Calu3 (cell line): ENCODE measurements around the gene PI16. TPM values are rescaled to one million over a fixed set of nuclear protein-coding genes. Genes with fewer than 3 reads are reported as not detected.

Experiments used
- BruUV-seq: library from RNA; stranded (reverse); fragments of 400-500 nt; replicated peaks from 2 replicates; lab custom pipeline; 2021; lab: Mats Ljungman, UMichigan
- CTCF ChIA-PET: fragments of 300-600 bp; sonication (Branson Sonifier 250); formaldehyde crosslinking; loops from one replicate; lab custom pipeline; 2022; ENCODE audit warnings: antibody characterized with exemption; lab: Charles Lee
- DNase-seq: peaks from one replicate; pipeline ENCODE4 v3.0.0; 2022
- H3K27ac Mint-ChIP-seq: one replicate; pipeline ENCODE4 v1.8.0; 2022; ENCODE audit warnings: mixed read lengths; ENCODE audit not compliant: unreplicated experiment
- H3K27me3 Mint-ChIP-seq: one replicate; pipeline ENCODE4 v1.8.0; 2022; ENCODE audit warnings: mixed read lengths; ENCODE audit not compliant: unreplicated experiment
- H3K36me3 Mint-ChIP-seq: one replicate; pipeline ENCODE4 v1.8.0; 2022; ENCODE audit warnings: mild to moderate bottlenecking, moderate library complexity, mixed read lengths; ENCODE audit not compliant: insufficient read depth, unreplicated experiment
- H3K4me1 Mint-ChIP-seq: one replicate; pipeline ENCODE4 v1.8.0; 2022; ENCODE audit warnings: mild to moderate bottlenecking, low read depth, mixed read lengths; ENCODE audit not compliant: unreplicated experiment
- H3K4me3 Mint-ChIP-seq: one replicate; pipeline ENCODE4 v1.8.0; 2022; ENCODE audit warnings: mild to moderate bottlenecking, low read depth, moderate library complexity, mixed read lengths; ENCODE audit not compliant: unreplicated experiment
- H3K9me3 Mint-ChIP-seq: one replicate; pipeline ENCODE4 v1.8.0; 2022; ENCODE audit warnings: low read depth, mixed read lengths; ENCODE audit not compliant: unreplicated experiment
- CTCF ChIP-seq: fragments of 200-600 bp; IDR thresholded peaks from one replicate; pipeline ENCODE4 v1.8.0; 2022; ENCODE audit warnings: antibody characterized with exemption; ENCODE audit not compliant: unreplicated experiment
- intact Hi-C: fragments of 100-400 bp; cut with micrococcal nuclease; formaldehyde crosslinking; loops from one replicate; pipeline ENCODE4 v1.10.0; 2022; ENCODE audit not compliant: unreplicated experiment
- total RNA-seq: library from RNA; stranded (reverse); gene quantifications from 2 replicates; pipeline ENCODE4 v1.2.3, GENCODE V29; 2022

PI16 gene
- total RNA-seq, 1 experiment from 2014 or later: 0.17 TPM

- no peak for DNase-seq
- BruUV-seq: no TSS peak
- Mint-ChIP-seq H3K9me3 (no peaks in the 10 kb centered on the region), H3K27ac (no peak overlapping the region), H3K4me3 (no peak overlapping the region), H3K36me3 (no peaks in the 10 kb centered on the region), H3K4me1 (no peaks in the 10 kb centered on the region), H3K27me3 (peaks cover 26% of the 10 kb centered on the region)
- CTCF ChIA-PET: no interaction called here
- no peak for TF ChIP-seq CTCF
- intact Hi-C loops: no loop called here
Observed at GRCh38 chr6:37011656-37012378, 57.3 kb downstream of the PI16 start.

DNA sequence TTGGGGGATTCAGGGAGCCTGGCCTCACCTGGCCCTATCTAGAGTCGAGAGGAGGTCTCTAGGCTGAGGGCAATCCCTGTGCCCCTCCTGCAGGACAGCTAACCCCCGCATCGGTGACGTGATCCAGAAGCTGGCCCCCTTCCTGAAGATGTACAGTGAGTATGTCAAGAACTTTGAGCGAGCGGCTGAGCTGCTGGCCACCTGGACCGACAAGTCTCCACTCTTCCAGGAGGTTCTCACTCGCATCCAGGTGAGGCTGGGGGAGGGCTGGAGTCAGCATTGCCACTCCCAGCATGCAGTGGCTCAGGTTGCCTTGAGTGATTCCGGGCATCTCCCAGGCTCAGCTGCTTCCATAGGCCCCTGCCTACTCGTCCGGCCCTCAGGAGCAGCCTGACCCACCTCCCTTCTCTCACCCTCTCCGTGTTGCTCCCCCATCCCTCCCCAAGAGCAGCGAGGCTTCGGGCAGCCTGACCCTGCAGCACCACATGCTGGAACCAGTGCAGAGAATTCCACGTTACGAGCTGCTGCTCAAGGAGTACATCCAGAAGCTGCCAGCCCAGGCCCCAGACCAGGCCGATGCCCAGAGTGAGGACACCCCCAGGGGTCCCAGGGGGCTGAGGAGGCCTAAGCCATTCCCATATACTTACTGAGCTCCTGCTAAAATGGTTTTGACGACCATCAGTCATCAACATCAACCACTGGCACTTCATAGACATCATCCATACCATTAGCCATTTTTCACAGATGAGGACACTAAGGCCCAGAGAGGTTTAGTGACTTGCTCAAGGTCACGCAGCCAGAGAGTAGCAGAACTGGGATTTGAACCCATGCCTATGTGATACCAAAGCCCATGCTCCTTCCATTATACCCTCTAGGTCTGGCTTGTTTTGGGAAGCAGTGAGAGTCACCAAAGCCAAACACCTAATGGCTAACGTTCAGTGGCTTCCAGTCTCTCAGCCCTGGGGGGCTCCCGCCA, 59.3 kb downstream of the PI16 start:
- Mint-ChIP-seq H3K9me3 (no peaks in the 10 kb centered on the region), H3K4me3 (no peak overlapping the region), H3K27ac (no peak overlapping the region), H3K4me1 (peaks cover 13% of the 10 kb centered on the region), H3K36me3 (peaks cover 6% of the 10 kb centered on the region), H3K27me3 (peaks cover 6% of the 10 kb centered on the region)
- intact Hi-C loops: no loop called here
- CTCF ChIA-PET: no interaction called here
- DNase-seq: no peak
- BruUV-seq: no TSS peak
- no peak for TF ChIP-seq CTCF

Other genes with a start within 250 kb of the PI16 start
- 0.12 TPM in 1 of 2 replicates, not detected in the other for gene CPNE5, start 115.3 kb upstream of the PI16 start, total RNA-seq
- 59.6 and 64.4 TPM in 2 replicates for gene PPIL1, start 79.9 kb upstream of the PI16 start, total RNA-seq
- gene C6orf89, start 68.8 kb upstream of the PI16 start, total RNA-seq: 58.3 and 61.1 TPM in 2 replicates
- gene MTCH1, start 31.5 kb downstream of the PI16 start, total RNA-seq: 288 and 291 TPM in 2 replicates
- 0.19 and 1.0 TPM in 2 replicates for gene FGD2, start 50.9 kb downstream of the PI16 start, total RNA-seq
- gene PIM1, start 215.4 kb downstream of the PI16 start, total RNA-seq: 18.6 and 19.1 TPM in 2 replicates